ENCODE data around the gene USF2. TPM values are rescaled to one million over a fixed set of nuclear protein-coding genes. Genes with fewer than 3 reads are reported as not detected.

The USF2 gene
- polyA plus RNA-seq, 1 experiment, result 55.6 TPM

GRCh38 chr19:35314858-35315470 lies 46.2 kb downstream of the USF2 start:
- ChIA-PET CTCF (no interaction called here), POLR2A (no interaction called here)
- DNase-seq (ENCODE audit: low read depth, low spot score), result no peak
- Histone ChIP-seq H3K27ac (ENCODE audit: low read depth, low read length) (no peak overlapping the region), H3K27me3 (ENCODE audit: control insufficient read depth, insufficient read depth, low read length) (peaks cover 2% of the 10 kb centered on the region), H3K9me3 (ENCODE audit: control insufficient read depth, insufficient read depth, low read length) (peaks cover under 1% of the 10 kb centered on the region; the same call in 1 of the 2 replicates), H3K4me3 (ENCODE audit: low read depth, low read length) (no peak overlapping the region)
- no peak for TF ChIP-seq CTCF (IDR thresholded peaks at IDR 0.05; ENCODE audit: low read depth, low read length)

DNA sequence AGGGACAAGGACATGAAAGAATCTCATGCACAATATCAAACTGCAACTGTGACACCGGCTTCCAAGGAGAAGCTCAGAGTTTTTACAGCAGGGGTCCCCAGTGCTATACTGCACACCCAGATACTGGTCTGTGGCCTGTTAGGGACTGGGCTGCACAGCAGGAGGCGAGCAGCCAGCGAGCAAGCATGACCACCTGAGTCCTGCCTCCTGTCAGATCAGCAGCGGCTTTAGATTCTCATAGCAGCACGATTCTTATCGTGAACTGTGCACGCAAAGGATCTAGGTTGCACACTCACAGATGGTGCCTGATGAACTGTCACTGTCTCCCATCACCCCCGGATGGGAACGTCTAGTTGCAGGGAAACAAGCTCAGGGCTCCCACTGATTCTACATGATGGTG lies 47.1 kb downstream of the USF2 start:
- H3K27ac ChIP-seq (ENCODE audit: low read depth, low read length), result no peak overlapping the region
- H3K27me3 ChIP-seq (ENCODE audit: control insufficient read depth, insufficient read depth, low read length), result no peaks in the 10 kb centered on the region
- DNase-seq (ENCODE audit: low read depth, low spot score), result no peak
- TF ChIP-seq CTCF (IDR thresholded peaks at IDR 0.05; ENCODE audit: low read depth, low read length), result no peak
- ChIA-PET CTCF (no interaction called here), POLR2A (no interaction called here)
- no peak overlapping the region for H3K4me3 ChIP-seq (ENCODE audit: low read depth, low read length)
- no peaks in the 10 kb centered on the region for H3K9me3 ChIP-seq (ENCODE audit: control insufficient read depth, insufficient read depth, low read length)

DNA sequence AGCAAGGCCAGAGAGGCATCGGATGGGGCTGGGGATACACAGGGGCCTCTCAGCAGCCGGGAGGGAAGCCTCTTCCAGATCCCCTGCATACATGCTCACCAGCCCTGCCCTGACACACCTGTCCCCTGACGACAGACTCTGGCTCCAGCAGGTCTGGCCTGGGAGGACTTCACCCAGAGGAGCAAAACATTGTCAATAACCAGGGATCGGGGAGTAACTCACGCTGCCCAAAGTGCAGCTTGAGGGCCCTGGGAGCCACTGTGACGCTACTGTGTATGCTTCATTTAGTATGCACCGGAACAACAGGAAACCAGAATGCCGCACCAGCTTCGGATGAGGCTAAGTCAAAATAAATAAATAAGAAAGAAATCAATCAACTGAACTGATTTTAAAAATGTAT lies 47.8 kb downstream of the USF2 start:
- no peak overlapping the region for H3K27ac ChIP-seq (ENCODE audit: low read depth, low read length)
- 0 out of 2 replicates have a peak, but pooled peaks cover under 1% of the 10 kb centered on the region for H3K9me3 ChIP-seq (ENCODE audit: control insufficient read depth, insufficient read depth, low read length)
- CTCF ChIA-PET, result no interaction called here
- POLR2A ChIA-PET, result no interaction called here
- TF ChIP-seq CTCF (IDR thresholded peaks at IDR 0.05; ENCODE audit: low read depth, low read length), result no peak
- DNase-seq (ENCODE audit: low read depth, low spot score), result no peak
- no peak overlapping the region for H3K4me3 ChIP-seq (ENCODE audit: low read depth, low read length)
- H3K27me3 ChIP-seq (ENCODE audit: control insufficient read depth, insufficient read depth, low read length), result no peaks in the 10 kb centered on the region

- ChIA-PET CTCF (no interaction called here), POLR2A (no interaction called here)
- TF ChIP-seq CTCF (IDR thresholded peaks at IDR 0.05; ENCODE audit: low read depth, low read length), result no peak
- Histone ChIP-seq H3K4me3 (ENCODE audit: low read depth, low read length) (no peak overlapping the region), H3K9me3 (ENCODE audit: control insufficient read depth, insufficient read depth, low read length) (peaks cover 4% of the 10 kb centered on the region; the same call in 1 of the 2 replicates), H3K27ac (ENCODE audit: low read depth, low read length) (no peak overlapping the region), H3K27me3 (ENCODE audit: control insufficient read depth, insufficient read depth, low read length) (no peaks in the 10 kb centered on the region)
- DNase-seq (ENCODE audit: low read depth, low spot score), result no peak
Observed at GRCh38 chr19:35317464-35318043, 48.8 kb downstream of the USF2 start.

DNA sequence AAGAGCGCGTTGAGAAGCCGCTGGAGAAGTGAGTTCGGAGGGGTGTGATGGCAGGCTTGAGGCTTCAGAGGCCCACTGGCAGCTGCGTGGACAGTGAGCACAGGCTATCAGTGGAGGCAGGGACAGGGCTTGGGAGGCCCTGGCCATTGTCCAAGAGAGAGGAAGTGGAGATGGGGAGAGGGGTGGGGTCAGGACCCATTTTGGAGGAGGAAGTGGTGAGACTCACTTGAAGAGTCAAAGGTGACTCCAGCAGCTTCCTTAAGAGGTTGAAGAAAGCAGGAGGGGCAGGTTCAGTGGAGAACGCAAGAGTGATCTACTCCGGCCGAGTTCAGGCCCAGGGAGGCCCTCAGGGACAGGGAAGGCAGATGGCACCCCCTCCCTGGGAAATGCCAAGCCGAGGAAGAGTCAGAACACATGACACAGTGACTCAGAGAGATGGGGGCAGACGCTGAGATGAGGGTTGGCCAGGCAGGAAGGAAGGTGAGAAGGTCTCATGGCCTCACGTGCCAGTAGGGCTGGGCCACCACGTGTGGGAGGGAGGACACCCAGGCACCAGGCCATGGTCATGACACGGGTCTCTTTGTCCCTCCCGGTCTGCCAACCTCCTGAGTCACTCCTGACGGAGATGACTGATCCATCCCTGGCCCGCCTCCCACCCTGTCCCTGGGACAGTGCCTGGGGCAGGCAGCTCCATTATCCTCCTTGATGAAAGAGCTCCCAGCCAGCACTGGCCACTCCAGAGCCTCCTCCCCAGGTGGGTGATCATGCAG lies 50.1 kb downstream of the USF2 start:
- Histone ChIP-seq H3K9me3 (ENCODE audit: control insufficient read depth, insufficient read depth, low read length) (peaks cover 4% of the 10 kb centered on the region; the same call in 1 of the 2 replicates), H3K27me3 (ENCODE audit: control insufficient read depth, insufficient read depth, low read length) (no peaks in the 10 kb centered on the region), H3K27ac (ENCODE audit: low read depth, low read length) (no peak overlapping the region), H3K4me3 (ENCODE audit: low read depth, low read length) (no peak overlapping the region)
- no peak for TF ChIP-seq CTCF (IDR thresholded peaks at IDR 0.05; ENCODE audit: low read depth, low read length)
- ChIA-PET POLR2A (no interaction called here), CTCF (no interaction called here)
- DNase-seq (ENCODE audit: low read depth, low spot score), result no peak

All from AG04450 (cell line).